Measurements from ENCODE around the gene BAIAP3. TPM values are rescaled to one million over a fixed set of nuclear protein-coding genes. Genes with fewer than 3 reads are reported as not detected.
A peak's percentile ranks its signal among the peaks of the same experiment; 100 is the strongest.

BAIAP3 gene
- total RNA-seq, 4 donors from 2014 or later = 1.5 to 14.2 (median 1.9) TPM

GRCh38 chr16:1297018-1297696 is 36.3 kb upstream of the BAIAP3 start:
- ATAC-seq (ENCODE audit: low FRiP score) (no peak), DNase-seq (ENCODE audit: low spot score) (no peak)
- TF ChIP-seq CTCF (IDR thresholded peaks at IDR 0.05) = no peak

- ATAC-seq (ENCODE audit: low FRiP score) = no peak
- TF ChIP-seq CTCF (IDR thresholded peaks at IDR 0.05) = no peak
- no peak for DNase-seq (ENCODE audit: low spot score)
Measured at GRCh38 chr16:1298406-1298805, 35.0 kb upstream of the BAIAP3 start.

GRCh38 chr16:1299012-1299867 is 34.2 kb upstream of the BAIAP3 start:
- ATAC-seq (ENCODE audit: low FRiP score) (no peak), DNase-seq (ENCODE audit: low spot score) (no peak)
- TF ChIP-seq CTCF (IDR thresholded peaks at IDR 0.05) = no peak

GRCh38 chr16:1299868-1300203 is 33.6 kb upstream of the BAIAP3 start:
- ATAC-seq (ENCODE audit: low FRiP score) = no peak
- no peak for DNase-seq (ENCODE audit: low spot score)
- TF ChIP-seq CTCF (IDR thresholded peaks at IDR 0.05) = no peak

GRCh38 chr16:1300664-1301476 is 32.6 kb upstream of the BAIAP3 start:
- DNase-seq (ENCODE audit: low spot score) (no peak), ATAC-seq (ENCODE audit: low FRiP score) (peak; percentile 34)
- TF ChIP-seq CTCF (IDR thresholded peaks at IDR 0.05) = peak in 1 of 3 donors; percentile 35

GRCh38 chr16:1301562-1301961 is 31.9 kb upstream of the BAIAP3 start:
- ATAC-seq (ENCODE audit: low FRiP score) = no peak
- no peak for TF ChIP-seq CTCF (IDR thresholded peaks at IDR 0.05)

More at GRCh38 chr16:1301562-1301961, 31.9 kb upstream of the BAIAP3 start:
- DNase-seq (ENCODE audit: low spot score) = no peak
